Inflammatory macrophage (primary cell): Measurements from ENCODE around the gene RBM12.
A peak's percentile ranks its signal among the peaks of the same experiment; 100 is the strongest.
"Not testable (repeated sequence)": the region's sequence is repeated elsewhere in the genome, so short reads cannot be mapped to it uniquely, and the experiment has no call there.

Source experiments
- DNase-seq, 2 donors: peaks; one replicate each; pipeline ENCODE4 v3.0.0-alpha.2; 2020 to 2022

Gene RBM12

DNA sequence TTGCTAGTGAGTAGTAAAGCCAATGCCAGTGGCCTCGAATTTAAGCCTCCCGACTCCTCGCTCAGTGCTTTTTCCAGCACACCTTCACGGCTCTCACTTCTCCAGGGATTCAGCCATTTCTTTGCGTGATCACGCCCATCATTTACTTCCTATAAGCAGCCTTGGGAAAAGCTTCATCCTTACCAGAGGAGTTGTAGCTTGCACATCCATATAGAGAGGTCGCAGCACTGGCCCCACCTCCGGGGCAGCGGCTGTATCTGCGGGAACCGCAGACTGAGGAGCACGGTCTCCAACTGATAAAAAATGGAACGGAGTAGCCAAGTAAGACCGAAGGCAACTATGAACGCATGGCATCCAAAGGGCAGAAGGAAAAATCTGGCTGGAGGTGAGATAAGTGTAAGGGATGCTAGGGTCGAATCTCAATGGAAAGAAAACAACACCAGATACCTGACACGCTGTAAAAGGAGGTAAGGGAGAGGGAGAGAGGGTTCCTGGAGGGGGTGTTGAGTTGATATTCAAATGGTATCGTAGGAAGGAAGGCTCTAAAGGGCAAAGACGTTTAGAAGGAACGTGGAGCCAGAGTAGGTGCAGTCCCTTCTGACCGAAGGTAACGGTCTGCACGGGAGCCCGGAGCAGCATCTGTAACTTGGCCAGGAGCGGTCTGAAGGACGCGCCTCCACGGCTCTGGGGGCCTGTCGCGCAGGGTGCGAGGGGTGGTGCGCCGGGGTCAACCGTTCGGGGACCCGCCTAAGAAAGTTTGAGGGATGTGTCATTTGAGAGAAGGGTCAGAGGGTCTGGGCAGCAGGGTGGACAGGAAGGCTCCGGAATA, 33.8 kb upstream of the RBM12 start:
- DNase-seq: no peak

GRCh38 chr20:35697696-35698297, 33.1 kb upstream of the RBM12 start:
- no peak for DNase-seq

DNA sequence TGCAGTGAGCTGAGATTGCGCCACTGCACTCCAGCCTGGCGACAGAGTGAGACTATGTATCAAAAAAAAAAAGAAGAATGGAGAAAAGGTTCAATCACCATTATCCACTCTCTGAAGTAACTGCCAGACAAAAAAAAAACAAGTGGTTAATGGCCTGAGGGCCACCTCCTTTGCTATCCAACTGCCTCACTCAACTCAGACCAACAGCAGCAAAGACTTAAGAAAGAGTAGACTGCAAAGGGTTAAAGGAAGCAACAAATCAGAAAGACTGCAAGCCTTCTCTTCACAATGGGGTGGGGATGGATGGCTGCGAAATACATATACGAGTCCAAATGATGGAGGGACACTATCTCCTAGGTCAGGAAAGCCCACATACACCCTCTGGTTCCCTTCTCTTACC, 31.3 kb upstream of the RBM12 start:
- no peak for DNase-seq

DNA sequence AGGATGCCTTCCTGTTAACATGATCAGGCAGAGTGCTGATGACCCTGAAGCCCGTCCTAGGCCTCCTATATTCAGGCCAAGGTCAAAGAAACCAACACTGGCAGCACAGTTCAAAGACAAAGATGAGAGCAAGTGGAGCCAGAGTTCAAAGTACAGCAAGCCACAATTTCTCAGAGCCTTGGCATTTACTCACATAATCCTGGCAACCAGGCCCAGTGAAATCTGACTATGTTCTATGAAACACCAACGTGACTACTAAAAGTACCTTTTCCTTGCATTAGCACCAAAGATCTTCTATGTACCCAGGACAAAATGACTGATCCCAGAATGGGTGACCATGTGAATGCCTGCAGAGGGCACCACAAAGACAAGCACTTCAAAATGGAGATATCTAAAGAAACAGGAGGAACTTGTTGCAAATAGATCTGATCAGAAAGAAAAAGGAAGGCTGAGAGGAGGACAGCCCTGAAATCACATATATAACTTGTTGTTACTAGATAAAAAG, 30.6 kb upstream of the RBM12 start:
- no peak for DNase-seq

GRCh38 chr20:35690265-35690664, 25.6 kb upstream of the RBM12 start:
- DNase-seq: no peak

GRCh38 chr20:35686872-35687271, 22.2 kb upstream of the RBM12 start:
- DNase-seq: not testable (repeated sequence)

- not testable (repeated sequence) for DNase-seq
These were observed 20.7 kb upstream of the RBM12 start for GRCh38 chr20:35685368-35685767.

DNA sequence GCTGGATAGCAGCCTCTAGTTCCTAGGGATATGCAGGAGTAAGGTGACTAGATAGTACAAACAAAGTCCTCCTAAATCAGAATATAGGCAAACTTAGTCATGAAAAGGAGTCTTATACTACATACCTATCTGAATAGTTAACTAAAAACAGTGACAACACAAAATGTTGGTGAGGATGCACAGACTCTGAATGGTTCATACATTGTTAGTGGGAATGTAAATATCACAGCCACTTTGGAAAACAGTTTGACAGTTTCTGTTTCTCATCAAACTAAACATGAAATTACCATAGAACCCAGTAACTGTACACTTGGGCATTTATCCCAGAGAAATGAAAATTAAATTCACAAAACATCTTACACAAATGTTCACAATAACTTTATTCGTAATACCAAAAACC, 17.3 kb upstream of the RBM12 start:
- DNase-seq: no peak

- DNase-seq: peak; percentile 39 to 62
These were observed 15.9 kb upstream of the RBM12 start for GRCh38 chr20:35680452-35681183.

- no peak for DNase-seq
These were observed 10.2 kb upstream of the RBM12 start for GRCh38 chr20:35674921-35675320.

DNA sequence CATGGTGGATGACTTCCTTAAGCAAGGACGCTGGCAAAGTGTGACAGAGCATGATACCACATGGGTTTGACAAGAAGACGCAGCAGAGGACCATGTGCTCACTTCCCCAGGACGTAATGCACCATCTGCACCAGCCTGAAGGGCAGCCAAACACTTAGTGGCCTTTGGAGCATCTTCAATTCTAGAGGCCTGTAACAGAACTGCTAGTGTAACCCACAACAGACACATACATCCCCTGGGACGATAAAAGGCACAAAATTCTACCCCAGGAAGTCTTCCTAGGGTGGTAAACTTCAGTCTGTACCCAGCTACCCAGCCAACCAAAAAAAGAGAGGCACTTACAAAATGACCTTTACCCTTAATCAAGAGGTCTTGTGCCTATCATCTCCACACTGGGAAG, 9.2 kb upstream of the RBM12 start:
- DNase-seq: no peak

- no peak for DNase-seq
These were observed 5.0 kb upstream of the RBM12 start for GRCh38 chr20:35669681-35670080.

DNA sequence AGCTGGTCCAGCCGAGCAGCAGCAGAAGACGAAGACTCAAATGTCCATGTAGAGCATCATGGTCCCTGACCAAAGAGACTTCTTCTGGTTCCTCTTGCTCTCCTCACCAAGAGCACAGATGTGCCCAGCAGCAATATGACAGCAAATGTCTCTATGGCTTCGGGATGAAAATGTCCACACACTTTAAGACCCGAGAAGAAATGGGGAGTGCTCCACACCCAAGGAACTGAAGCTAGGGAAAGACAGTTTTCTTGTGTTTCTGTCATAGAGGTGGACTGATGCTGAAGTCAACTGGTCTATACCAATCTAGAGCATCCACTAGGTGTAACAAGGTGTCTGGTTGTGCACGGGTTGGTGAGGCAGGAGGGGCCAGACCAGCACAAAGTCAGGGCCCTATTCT, 4.5 kb upstream of the RBM12 start:
- no peak for DNase-seq

GRCh38 chr20:35665949-35666288, 1.2 kb upstream of the RBM12 start:
- no peak for DNase-seq

DNA sequence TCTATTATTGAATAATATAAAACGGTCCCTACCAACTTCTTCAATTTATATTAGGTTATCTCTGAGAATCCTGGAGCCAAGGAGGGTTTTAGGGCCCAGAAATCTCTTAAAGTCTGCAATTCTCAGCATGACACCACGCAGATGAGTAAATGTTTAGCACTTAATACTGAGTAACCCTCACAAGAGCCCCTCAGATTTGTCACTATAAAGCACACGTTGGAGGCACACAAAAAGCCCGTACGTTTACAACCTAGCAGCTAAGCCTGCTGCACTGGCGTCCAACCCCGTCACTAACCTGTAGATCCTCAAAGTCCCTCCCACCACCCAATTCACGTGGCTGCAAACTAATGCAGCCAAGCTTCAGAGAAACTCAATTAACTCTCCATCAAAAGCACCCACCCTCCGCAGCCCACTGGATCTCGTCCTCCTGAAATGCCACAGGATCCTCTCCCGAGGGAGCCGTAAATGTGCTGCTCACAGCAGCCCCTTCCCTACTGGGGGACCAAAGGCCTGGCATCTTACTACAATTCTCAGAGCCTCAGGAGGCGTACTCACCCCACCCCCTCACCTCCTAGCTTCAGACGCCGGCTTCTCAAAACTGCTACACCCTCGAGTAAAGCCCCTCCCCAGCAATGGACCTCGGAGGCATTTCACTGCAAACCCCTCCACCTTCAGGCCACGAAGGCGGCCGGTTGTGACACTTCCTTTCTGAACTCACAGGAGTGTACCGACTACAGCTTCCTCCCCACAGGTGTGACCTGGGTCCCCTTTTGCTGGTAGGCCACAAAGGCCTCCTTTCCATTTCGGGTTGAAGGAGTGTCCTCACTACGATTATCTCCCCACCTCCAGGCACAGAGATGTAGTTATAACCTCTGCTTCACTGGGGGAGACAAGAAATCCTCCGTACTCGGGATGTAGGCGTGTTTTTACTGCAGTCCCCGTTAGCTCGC, 909 bp downstream of the RBM12 start:
- peak in 1 of 2 donors; percentile 23 for DNase-seq

- DNase-seq: no peak
These were observed 2.1 kb downstream of the RBM12 start for GRCh38 chr20:35662551-35662950.

DNA sequence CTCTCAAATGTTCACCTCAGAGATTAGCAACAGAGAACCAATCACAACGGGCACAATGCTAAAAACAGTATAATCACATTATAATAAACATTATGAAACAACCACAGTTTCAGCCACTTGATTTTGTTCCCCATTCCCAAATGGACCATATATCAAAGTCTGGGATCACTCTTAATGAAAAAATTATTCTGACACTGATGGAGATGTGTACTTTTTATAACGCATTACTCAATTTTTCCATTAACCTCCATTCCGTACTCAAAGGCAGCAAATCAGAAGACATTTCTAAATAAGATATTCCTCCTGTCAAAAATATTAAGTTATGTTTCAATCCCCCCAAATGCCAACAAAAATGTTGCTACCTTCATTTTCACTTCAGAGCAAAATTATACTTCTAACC, 2.8 kb downstream of the RBM12 start:
- no peak for DNase-seq

- no peak for DNase-seq
These were observed 3.6 kb downstream of the RBM12 start for GRCh38 chr20:35661053-35661452.

- no peak for DNase-seq
These were observed 4.4 kb downstream of the RBM12 start for GRCh38 chr20:35660122-35660937.

- DNase-seq: no peak
These were observed 7.4 kb downstream of the RBM12 start for GRCh38 chr20:35657271-35657670.

- no peak for DNase-seq
These were observed 10.3 kb downstream of the RBM12 start for GRCh38 chr20:35654415-35654814.

DNA sequence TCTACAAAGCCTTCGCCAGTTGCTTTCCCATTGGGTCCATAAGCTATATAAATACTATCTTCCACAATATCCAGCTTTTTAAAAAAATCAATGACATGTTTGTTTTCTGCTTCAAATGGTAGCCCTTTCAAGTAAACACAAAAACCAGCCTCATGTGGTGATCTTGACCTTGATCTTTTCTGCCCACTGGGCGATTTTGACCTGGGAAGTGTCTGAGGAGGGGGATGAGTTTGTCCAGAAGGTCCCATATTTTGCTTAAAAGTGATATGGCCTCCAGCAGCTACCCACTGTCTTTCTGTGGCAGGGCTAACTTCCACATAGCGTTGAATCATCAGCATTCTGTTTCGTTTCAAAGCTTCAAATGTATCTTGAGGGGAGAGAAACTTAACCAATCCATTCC, 10.8 kb downstream of the RBM12 start:
- DNase-seq: no peak
